Keratinocyte (primary cell): Measurements from ENCODE around the gene SULT1C4.

ENCODE experiments used
- CTCF ChIP-seq, 3 experiments: IDR thresholded peaks in 1 of 3; conservative IDR thresholded peaks in 1 of 3; optimal IDR thresholded peaks in 1 of 3; 2 replicates in 2 of 3; 3 replicates in 1 of 3; pipeline versions ENCODE3 to v1.5.1; 2011; ENCODE audit warnings: low read length in 3 of 3, mild to moderate bottlenecking in 3 of 3, moderate library complexity in 2 of 3, control low read depth in 1 of 3, inconsistent platforms in 1 of 3; ENCODE audit not compliant: insufficient read depth in 2 of 3; ENCODE audit errors: extremely low read depth in 1 of 3
- EZH2 ChIP-seq: IDR thresholded peaks from one replicate; pipeline ENCODE4 v1.6.1; 2012; ENCODE audit warnings: inconsistent platforms, mild to moderate bottlenecking, low read length, moderate library complexity

- TF ChIP-seq CTCF (optimal IDR thresholded peaks at IDR 0.05 in 1 of 3, IDR thresholded peaks at IDR 0.05 in 1 of 3, conservative IDR thresholded peaks at IDR 0.05 in 1 of 3; ENCODE audit: extremely low read depth in 1 of 3, insufficient read depth in 2 of 3, low read length in 3 of 3) (no peak), EZH2 (no peak)
Observed at GRCh38 chr2:108349571-108349928, 28.2 kb upstream of the SULT1C4 start.
